HEK293 (cell line): ENCODE measurements around the gene TAS2R50.

Experiments
- CTCF ChIP-seq: fragments of 450-650 bp; formaldehyde crosslinking; IDR thresholded peaks from 2 replicates; pipeline ENCODE4 v1.5.1; 2016; ENCODE audit warnings: missing biosample characterization, missing genetic modification characterization
- MYNN ChIP-seq: fragments of 450-650 bp; formaldehyde crosslinking; IDR thresholded peaks from 2 replicates; pipeline ENCODE4 v1.5.1; 2016; ENCODE audit warnings: missing biosample characterization, missing genetic modification characterization, borderline replicate concordance
- ZBTB48 ChIP-seq: fragments of 450-650 bp; formaldehyde crosslinking; IDR thresholded peaks from 2 replicates; pipeline ENCODE4 v1.5.1; 2016; ENCODE audit warnings: missing biosample characterization, missing genetic modification characterization
- ZNF23 ChIP-seq: fragments of 450-650 bp; formaldehyde crosslinking; IDR thresholded peaks from 2 replicates; pipeline ENCODE4 v1.5.1; 2016; ENCODE audit warnings: missing biosample characterization, missing genetic modification characterization, borderline replicate concordance
- ZNF488 ChIP-seq: fragments of 450-650 bp; formaldehyde crosslinking; IDR thresholded peaks from 2 replicates; pipeline ENCODE4 v1.5.1; 2016; ENCODE audit warnings: missing biosample characterization, missing genetic modification characterization
- ZNF585B ChIP-seq: fragments of 450-650 bp; formaldehyde crosslinking; IDR thresholded peaks from 2 replicates; pipeline ENCODE4 v1.5.1; 2016; ENCODE audit warnings: missing biosample characterization, missing genetic modification characterization
- ZNF645 ChIP-seq: fragments of 450-650 bp; formaldehyde crosslinking; IDR thresholded peaks from 2 replicates; pipeline ENCODE4; 2016; ENCODE audit warnings: missing biosample characterization, missing genetic modification characterization
- ZNF777 ChIP-seq: fragments of 450-650 bp; formaldehyde crosslinking; IDR thresholded peaks from 2 replicates; pipeline ENCODE4 v1.5.1; 2017; ENCODE audit warnings: missing biosample characterization, missing genetic modification characterization, borderline replicate concordance
- ZNF785 ChIP-seq: fragments of 450-650 bp; formaldehyde crosslinking; IDR thresholded peaks from 2 replicates; pipeline ENCODE4 v1.5.1; 2016; ENCODE audit warnings: missing biosample characterization, missing genetic modification characterization
- ZSCAN23 ChIP-seq: fragments of 450-650 bp; formaldehyde crosslinking; IDR thresholded peaks from 2 replicates; pipeline ENCODE4 v1.5.1; 2016; ENCODE audit warnings: missing biosample characterization, missing genetic modification characterization

DNA sequence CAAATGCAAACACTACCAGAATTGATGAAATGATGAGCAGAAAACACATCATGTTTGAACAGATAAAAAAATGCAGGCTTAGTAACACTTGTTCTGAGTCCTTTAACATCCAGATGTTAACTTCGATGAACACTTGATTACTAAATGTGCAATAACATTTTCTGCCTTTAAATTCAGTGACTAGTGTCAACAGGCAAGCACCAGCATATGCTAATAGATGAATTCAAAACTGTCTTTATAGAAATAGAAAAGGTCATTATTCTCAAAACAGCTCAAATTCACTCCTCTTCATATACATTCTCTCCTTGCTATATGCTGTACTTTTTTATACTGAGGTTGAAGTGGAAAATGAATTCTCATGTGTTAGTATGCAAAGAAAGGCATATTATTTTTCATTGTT lies 35.8 kb upstream of the TAS2R50 start, which contains the start of gene TAS2R19:
- TF ChIP-seq MYNN (tag by site-specific recombination) (no peak), CTCF (tag by site-specific recombination) (no peak), ZNF645 (tag by site-specific recombination) (no peak), ZSCAN23 (tag by site-specific recombination) (no peak), ZNF585B (no peak), ZNF488 (no peak), ZNF23 (no peak), ZNF785 (tag by site-specific recombination) (no peak), ZBTB48 (no peak), ZNF777 (no peak)
